HG03025 (cell line): ENCODE results near the gene MOB3B.
A peak's percentile ranks its signal among the peaks of the same experiment; 100 is the strongest.
"Not testable (repeated sequence)": the region's sequence is repeated elsewhere in the genome, so short reads cannot be mapped to it uniquely, and the experiment has no call there.

Experiments
- ATAC-seq: cut with Tn5 transposase; IDR thresholded peaks from one replicate; pipeline ENCODE4 v1.9.1; 2021; ENCODE audit warnings: mild to moderate bottlenecking, moderate library complexity; ENCODE audit not compliant: unreplicated experiment, low FRiP score

MOB3B gene

DNA sequence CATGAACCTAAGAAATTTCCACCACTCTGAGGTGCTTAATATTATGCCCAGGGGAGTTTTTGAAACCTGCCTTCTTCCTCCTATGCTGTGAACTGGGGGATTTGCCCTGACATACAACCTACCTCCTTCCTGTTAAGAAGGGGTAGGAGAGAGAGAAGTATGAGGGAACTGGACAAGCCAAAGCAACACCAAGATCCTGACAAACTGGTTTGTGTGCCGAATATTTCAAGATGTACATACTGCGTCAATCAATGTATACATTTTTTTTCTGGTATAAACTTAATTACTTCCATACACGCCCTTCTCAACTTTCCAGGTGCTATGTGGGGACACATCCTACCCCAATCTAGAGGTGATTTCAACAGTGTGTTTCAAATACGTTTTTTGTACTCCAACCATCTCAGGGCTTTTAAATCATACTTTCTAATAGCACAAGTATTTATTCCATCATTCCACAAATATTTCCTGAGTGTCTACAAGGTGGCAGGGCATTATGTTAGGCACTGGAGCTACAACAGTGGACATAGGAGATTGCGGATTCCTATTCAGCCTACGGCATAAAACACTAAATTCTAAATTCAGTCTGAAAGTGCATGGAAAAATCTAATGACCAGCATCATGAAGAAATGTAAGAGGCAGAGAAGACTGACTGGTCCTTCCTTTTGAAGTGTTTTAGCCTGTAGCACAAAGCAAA, 75.6 kb downstream of the MOB3B start:
- ATAC-seq, result no peak

- no peak for ATAC-seq
Observed at GRCh38 chr9:27451207-27451797, 78.3 kb downstream of the MOB3B start.

- no peak for ATAC-seq
Observed at GRCh38 chr9:27450752-27451151, 78.9 kb downstream of the MOB3B start.

DNA sequence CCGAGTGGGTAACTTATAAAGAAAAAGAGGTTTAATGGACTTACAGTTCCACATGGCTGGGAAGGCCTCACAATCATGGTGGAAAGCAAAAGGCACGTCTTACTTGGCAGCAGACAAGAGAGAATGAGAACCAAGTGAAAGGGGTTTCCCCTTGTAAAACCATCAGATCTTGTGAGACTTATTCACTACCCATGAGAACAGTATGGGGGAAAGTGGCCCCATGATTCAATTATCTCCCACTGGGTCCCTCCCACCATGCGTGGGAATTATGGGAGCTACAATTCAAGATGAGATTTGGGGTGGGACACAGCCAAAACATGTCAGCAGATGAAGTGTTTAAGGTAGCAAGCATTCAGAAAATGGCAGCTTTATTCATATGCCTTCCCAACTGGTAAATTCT, 81.3 kb downstream of the MOB3B start:
- ATAC-seq, result not testable (repeated sequence)

- no peak for ATAC-seq
Observed at GRCh38 chr9:27447031-27447683, 82.5 kb downstream of the MOB3B start.

GRCh38 chr9:27445688-27446087, 83.9 kb downstream of the MOB3B start:
- ATAC-seq, result no peak

- ATAC-seq, result no peak
Observed at GRCh38 chr9:27445057-27445595, 84.5 kb downstream of the MOB3B start.

- no peak for ATAC-seq
Observed at GRCh38 chr9:27442464-27442863, 87.2 kb downstream of the MOB3B start.

DNA sequence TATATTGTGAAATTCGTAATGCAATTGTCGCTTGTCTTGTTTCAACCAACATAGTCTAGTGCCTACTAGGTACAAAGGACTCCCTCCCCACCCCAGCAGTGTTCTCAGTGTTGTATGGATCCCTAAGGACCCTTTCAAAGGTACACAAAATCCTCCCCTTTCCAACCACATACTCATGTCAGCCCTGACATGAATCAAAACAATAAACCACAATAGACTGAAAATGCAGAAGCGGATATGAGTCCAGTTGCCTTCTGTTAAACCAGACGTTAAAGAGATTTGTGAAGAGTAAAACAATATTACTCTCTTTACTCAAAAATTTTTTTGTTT, 87.9 kb downstream of the MOB3B start:
- peak; percentile 84 for ATAC-seq

- ATAC-seq, result peak; percentile 30
Observed at GRCh38 chr9:27440888-27441740, 88.5 kb downstream of the MOB3B start.

GRCh38 chr9:27438522-27438921, 91.1 kb downstream of the MOB3B start:
- no peak for ATAC-seq

- no peak for ATAC-seq
Observed at GRCh38 chr9:27437652-27438373, 91.8 kb downstream of the MOB3B start.

DNA sequence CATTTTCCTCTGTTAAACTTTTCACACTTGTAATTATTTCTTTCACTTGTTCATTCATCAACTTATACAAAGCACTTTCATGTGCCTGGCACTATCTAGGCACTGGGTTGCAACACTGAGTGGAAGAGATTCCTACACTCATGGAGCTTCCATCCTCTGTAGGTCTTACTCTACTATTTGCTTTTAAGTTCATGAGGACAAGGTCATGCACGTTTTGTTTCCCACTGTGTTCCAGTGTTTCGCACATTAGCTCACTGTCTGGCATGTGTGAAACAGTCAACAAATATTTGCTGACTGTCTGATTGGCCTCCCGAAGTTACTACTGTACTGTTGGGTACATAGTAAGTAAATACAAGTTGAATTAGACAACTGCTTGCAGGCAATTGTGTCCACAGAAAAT, 93.4 kb downstream of the MOB3B start:
- ATAC-seq, result no peak

DNA sequence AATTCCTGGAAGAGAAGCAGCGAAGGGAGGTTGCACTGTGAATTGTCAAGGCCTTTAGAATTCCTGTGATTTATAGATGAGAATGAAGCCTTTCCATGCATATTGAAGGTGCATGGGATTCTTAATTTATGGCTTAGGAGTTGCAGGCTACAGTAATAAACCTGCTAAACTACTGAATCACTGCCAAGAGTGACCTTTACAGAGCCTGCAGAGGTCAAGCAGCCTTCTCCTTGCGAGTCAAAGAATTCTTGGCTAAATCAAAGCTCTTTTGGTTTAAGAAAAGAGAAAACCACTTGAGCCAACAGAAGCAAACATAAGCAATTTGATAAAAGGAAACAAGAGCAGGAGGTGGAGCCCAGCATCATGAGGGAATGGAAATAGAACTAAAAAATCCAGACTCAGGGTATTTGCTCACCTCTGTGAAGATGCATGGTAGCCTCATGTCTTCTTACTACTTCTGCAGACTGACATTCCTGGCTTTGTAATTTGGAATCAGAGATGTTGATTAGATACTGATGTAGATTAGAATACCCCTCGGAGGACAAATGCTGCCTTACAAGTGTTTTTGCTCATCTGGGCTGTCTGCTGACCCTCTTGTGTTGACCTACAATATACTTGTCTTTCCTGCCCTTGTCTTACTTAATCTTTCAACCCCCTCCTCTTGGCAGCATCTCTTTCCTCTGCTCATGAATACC, 95.8 kb downstream of the MOB3B start:
- no peak for ATAC-seq

GRCh38 chr9:27432308-27432707, 97.3 kb downstream of the MOB3B start:
- no peak for ATAC-seq

- no peak for ATAC-seq
Observed at GRCh38 chr9:27431543-27432147, 98.0 kb downstream of the MOB3B start.

DNA sequence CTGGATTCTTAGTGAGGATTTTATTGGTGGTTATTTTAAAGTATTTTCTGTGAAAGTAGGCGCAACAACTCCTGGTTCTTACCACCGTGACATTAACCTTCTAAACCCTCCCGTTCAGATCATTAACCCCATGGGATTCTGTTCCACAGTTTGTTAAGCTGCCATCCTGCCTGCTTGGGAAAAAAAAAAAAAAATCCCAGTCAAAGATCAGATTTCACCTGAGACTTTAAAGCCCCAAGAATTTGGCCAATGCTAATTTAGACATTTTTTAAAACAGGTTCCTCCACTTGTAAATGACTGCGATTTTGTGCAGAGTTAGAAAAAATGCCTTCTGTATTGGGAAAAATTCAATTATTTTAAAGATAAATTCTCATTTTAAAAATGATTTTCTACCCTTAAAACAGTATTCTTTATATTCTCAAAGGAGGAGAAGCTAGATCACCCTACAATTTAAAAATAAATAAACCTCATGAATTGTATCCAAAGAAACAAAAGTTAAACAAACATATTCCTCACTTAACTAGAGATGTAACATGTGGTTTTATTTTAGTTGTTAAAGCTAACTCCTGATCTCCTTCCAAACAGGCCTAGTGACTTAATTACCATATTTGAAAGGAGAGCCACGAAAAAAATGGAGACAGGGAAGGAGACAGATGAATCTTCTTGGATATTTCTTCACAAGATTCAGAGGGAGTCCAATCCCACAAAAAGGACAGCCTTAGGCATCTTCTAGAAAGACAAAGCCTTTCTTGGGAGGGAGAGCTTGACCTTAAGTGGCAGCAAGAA, 98.7 kb downstream of the MOB3B start:
- no peak for ATAC-seq

GRCh38 chr9:27429917-27430316, 99.7 kb downstream of the MOB3B start:
- no peak for ATAC-seq
